Measurements from ENCODE around the gene GLT1D1. TPM values are rescaled to one million over a fixed set of nuclear protein-coding genes. Genes with fewer than 3 reads are reported as not detected.

The GLT1D1 gene
- total RNA-seq, 1 donor from 2014 or later = not detected

DNA sequence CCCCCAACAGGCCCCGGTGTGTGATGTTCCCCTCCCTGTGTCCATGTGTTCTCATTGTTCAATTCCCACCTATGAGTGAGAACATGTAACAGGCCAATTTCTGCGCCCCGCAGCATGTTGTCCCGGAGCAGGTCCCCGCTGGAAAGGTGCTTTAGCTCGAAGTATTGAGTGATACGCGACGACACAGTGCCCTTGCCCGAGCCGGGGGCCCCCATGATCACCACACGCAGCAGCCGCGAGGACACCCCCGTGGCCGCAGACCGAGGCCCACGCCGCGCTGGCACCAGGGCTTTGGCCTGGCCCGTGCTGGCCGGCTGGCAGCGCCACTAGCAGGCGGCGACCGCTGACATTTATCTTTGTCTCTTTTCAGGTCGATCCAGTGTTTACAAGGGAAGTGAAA, 91.7 kb downstream of the GLT1D1 start:
- no peaks in the 10 kb centered on the region for H3K27me3 ChIP-seq (ENCODE audit: control insufficient read depth, insufficient read depth, low read length)
- TF ChIP-seq, protein P1, sequence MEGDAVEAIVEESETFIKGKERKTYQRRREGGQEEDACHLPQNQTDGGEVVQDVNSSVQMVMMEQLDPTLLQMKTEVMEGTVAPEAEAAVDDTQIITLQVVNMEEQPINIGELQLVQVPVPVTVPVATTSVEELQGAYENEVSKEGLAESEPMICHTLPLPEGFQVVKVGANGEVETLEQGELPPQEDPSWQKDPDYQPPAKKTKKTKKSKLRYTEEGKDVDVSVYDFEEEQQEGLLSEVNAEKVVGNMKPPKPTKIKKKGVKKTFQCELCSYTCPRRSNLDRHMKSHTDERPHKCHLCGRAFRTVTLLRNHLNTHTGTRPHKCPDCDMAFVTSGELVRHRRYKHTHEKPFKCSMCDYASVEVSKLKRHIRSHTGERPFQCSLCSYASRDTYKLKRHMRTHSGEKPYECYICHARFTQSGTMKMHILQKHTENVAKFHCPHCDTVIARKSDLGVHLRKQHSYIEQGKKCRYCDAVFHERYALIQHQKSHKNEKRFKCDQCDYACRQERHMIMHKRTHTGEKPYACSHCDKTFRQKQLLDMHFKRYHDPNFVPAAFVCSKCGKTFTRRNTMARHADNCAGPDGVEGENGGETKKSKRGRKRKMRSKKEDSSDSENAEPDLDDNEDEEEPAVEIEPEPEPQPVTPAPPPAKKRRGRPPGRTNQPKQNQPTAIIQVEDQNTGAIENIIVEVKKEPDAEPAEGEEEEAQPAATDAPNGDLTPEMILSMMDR (IDR thresholded peaks at IDR 0.05; ENCODE audit: insufficient read depth, low read length, severe bottlenecking) = no peak
- FAIRE-seq = no peak
- no peak overlapping the region for H3K4me3 ChIP-seq (ENCODE audit: low read depth, low read length)
- no peak for DNase-seq (ENCODE audit: low read depth)
- H3K36me3 ChIP-seq (ENCODE audit: control insufficient read depth, insufficient read depth, low read length) = no peaks in the 10 kb centered on the region

DNA sequence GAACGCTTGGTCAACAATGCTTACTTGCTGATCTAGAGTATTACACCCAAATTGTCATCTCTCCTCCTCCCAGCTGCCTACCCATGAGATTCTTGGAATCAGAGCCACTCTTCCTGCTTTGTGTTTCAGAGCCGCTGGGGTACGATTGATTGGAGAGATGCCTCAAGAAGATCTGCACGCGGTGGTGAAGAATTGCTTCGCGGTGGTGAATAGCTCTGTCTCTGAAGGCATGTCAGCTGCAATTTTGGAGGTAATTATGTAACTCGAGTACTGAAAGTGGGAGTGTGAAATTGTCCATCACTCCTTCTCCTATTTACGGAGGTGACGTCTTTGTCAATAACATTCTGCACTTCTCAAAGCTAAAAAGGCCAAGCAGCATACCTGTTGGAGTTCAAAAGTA, 93.9 kb downstream of the GLT1D1 start:
- no peak for DNase-seq (ENCODE audit: low read depth)

DNA sequence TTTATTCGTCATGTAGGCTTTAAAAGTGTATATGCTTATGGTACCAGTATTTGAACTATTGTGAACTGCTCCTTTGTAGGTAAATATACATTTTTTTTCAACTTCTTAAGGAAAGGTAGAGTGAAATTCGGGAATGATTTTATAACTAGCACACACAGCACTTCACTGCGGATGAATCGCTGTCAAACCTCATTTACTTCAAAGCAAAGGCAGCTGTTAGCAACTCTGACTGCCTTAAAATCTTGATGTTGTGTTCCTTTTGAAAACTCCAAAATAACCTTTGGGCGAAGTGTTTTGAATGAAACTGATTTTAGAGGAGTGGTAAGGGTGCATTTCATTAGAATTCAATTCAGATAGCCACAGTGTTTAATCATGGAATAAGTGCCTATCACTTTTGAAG, 95.8 kb downstream of the GLT1D1 start:
- FAIRE-seq = no peak
- H3K27me3 ChIP-seq (ENCODE audit: control insufficient read depth, insufficient read depth, low read length) = no peaks in the 10 kb centered on the region

More for the DNA sequence above, 93.9 kb downstream of the GLT1D1 start:
- Histone ChIP-seq H3K36me3 (ENCODE audit: control insufficient read depth, insufficient read depth, low read length) (no peaks in the 10 kb centered on the region), H3K27me3 (ENCODE audit: control insufficient read depth, insufficient read depth, low read length) (no peaks in the 10 kb centered on the region), H3K4me3 (ENCODE audit: low read depth, low read length) (no peak overlapping the region)
- TF ChIP-seq, protein P1 (IDR thresholded peaks at IDR 0.05; ENCODE audit: insufficient read depth, low read length, severe bottlenecking) = no peak
- no peak for FAIRE-seq

DNA sequence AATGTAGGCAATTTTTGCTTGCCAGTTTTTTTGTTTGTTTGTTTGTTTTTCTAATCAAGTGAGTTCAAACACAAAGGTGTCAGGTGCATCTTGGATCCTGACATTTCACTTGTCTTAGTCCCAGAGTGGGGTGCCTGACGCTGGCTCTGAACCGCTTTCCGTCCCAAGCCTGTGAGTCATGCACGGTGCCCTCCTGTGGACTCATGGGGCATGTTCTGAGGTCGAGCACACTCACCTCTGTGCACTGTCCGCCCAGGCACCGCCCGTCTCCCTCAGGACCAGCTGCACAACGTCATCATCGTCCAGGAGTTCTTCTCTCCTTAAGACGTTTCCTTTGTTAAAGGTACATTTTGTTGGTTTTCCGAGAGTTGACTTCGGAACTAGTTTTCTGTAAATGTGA, 98.2 kb downstream of the GLT1D1 start:
- TF ChIP-seq, protein P1 (IDR thresholded peaks at IDR 0.05; ENCODE audit: insufficient read depth, low read length, severe bottlenecking) = no peak
- H3K27me3 ChIP-seq (ENCODE audit: control insufficient read depth, insufficient read depth, low read length) = no peaks in the 10 kb centered on the region
- H3K4me3 ChIP-seq (ENCODE audit: low read depth, low read length) = no peak overlapping the region
- FAIRE-seq (no peak), DNase-seq (ENCODE audit: low read depth) (no peak)
- no peaks in the 10 kb centered on the region for H3K36me3 ChIP-seq (ENCODE audit: control insufficient read depth, insufficient read depth, low read length)

More for the DNA sequence above, 95.8 kb downstream of the GLT1D1 start:
- Histone ChIP-seq H3K4me3 (ENCODE audit: low read depth, low read length) (no peak overlapping the region), H3K36me3 (ENCODE audit: control insufficient read depth, insufficient read depth, low read length) (no peaks in the 10 kb centered on the region)
- DNase-seq (ENCODE audit: low read depth) = no peak
- TF ChIP-seq, protein P1 (IDR thresholded peaks at IDR 0.05; ENCODE audit: insufficient read depth, low read length, severe bottlenecking) = no peak

DNA sequence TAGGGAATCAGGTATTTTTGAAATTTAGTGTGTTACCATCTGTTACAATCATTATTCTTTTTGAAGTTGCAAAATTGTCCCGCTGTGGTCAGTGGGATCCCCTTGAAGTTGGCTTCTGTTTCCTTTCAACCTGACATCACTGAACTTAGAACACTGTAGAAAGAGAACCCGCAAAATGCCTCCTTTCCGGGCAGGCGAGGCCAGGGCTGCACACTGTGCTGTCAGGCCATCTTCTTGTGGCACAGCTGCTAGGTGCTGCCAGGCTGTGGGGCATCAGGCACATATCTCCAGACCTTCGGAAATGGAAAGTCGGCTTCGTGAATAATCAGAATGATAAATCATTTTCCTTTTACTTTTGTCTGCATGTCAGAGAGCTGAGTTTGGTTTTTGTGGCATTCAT, 103.5 kb downstream of the GLT1D1 start:
- FAIRE-seq (no peak), DNase-seq (ENCODE audit: low read depth) (no peak)
- H3K27me3 ChIP-seq (ENCODE audit: control insufficient read depth, insufficient read depth, low read length) = no peaks in the 10 kb centered on the region
- TF ChIP-seq, protein P1 (IDR thresholded peaks at IDR 0.05; ENCODE audit: insufficient read depth, low read length, severe bottlenecking) = no peak
- no peaks in the 10 kb centered on the region for H3K36me3 ChIP-seq (ENCODE audit: control insufficient read depth, insufficient read depth, low read length)
- no peak overlapping the region for H3K4me3 ChIP-seq (ENCODE audit: low read depth, low read length)

DNA sequence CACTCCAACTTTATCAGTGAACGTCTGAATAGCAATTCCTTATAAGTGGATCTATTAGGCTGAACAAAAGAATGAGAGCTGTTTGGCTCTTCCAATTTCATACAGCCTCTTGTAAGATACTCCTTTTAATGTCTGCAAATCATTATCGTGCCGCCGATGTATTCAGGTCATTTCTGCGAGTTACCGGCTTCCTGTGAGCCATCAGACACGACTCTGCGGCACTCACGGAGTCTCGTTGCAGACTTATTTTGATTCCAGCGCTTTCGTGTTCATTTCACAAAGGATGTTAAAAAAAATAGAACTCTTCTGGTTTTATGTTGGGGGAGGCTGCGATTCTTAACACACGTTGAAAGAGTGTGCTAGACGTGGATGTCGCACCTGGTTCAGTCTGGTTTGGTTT, 106.6 kb downstream of the GLT1D1 start:
- FAIRE-seq (no peak), DNase-seq (ENCODE audit: low read depth) (no peak)
- TF ChIP-seq, protein P1 (IDR thresholded peaks at IDR 0.05; ENCODE audit: insufficient read depth, low read length, severe bottlenecking) = no peak
- Histone ChIP-seq H3K27me3 (ENCODE audit: control insufficient read depth, insufficient read depth, low read length) (no peaks in the 10 kb centered on the region), H3K4me3 (ENCODE audit: low read depth, low read length) (no peak overlapping the region), H3K36me3 (ENCODE audit: control insufficient read depth, insufficient read depth, low read length) (no peaks in the 10 kb centered on the region)

Data from bronchial epithelial cell (primary cell).